ENCODE results near the gene ACOX3.

The ACOX3 gene

DNA sequence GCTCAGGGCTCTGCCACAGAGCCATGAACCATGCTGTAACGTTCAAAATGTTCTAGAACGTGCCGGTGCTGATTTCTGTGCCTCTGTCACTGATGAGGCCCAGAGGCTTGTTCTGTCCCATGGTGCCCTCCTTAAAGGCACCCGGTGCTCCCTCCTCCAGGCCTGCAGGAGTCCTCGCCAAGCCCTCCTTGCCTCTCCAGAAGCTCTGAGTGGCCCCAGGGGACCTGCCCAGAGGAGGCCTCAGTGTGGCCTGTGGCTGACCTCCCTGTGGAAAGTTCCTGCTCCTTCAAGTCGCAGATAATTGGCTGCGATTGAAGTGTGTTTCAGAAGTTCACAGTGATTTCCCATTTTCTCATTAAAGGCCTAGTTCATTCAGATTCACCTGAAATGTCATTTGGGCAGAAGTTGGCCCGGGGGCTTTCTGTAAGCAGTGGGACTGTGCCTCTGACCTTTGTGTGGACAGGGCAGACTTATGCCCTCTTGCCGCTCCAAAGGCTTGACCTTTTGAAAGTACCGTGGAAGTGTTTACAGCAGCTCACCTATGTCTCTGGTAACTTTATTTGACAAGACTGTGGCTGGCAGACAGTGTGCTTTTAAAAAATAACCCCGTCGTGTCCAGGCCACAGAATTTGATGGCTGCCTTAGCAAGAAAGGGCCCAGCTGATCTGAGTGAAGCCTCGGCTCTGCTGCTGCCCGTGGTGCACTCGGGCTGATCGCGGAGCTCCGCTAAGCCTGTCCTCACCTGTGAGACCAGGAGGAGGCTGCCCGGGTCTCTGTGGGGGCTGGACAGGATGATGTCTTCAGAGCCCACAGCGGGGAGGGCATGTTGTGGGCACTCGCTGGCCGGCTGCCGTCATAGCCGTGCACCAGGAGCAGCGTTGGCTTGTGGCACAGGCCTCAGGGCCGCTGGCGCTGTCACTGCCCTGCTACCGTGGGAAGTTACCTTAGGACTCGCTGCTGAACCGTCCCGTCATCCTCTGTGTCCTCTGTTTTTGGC lies 25.4 kb upstream of the ACOX3 start:
- Histone ChIP-seq H3K27ac (ENCODE audit: low read depth, low read length) (no peak overlapping the region), H3K27me3 (ENCODE audit: control insufficient read depth, insufficient read depth, low read length) (no peaks in the 10 kb centered on the region), H3K4me3 (ENCODE audit: low read depth, low read length) (no peak overlapping the region), H3K9me3 (ENCODE audit: control insufficient read depth, insufficient read depth, low read depth, low read length) (no peaks in the 10 kb centered on the region), H3K4me1 (ENCODE audit: control insufficient read depth, insufficient read depth, low read length) (peaks cover 6% of the 10 kb centered on the region), H3K9ac (ENCODE audit: low read length) (no peak overlapping the region), H3K36me3 (ENCODE audit: control insufficient read depth, insufficient read depth, low read length) (peaks cover 62% of the 10 kb centered on the region)

GRCh38 chr4:8464381-8464780 lies 23.9 kb upstream of the ACOX3 start:
- Histone ChIP-seq H3K27ac (ENCODE audit: low read depth, low read length) (no peak overlapping the region), H3K4me1 (ENCODE audit: control insufficient read depth, insufficient read depth, low read length) (peaks cover 6% of the 10 kb centered on the region), H3K27me3 (ENCODE audit: control insufficient read depth, insufficient read depth, low read length) (no peaks in the 10 kb centered on the region), H3K9ac (ENCODE audit: low read length) (no peak overlapping the region), H3K4me3 (ENCODE audit: low read depth, low read length) (no peak overlapping the region), H3K9me3 (ENCODE audit: control insufficient read depth, insufficient read depth, low read depth, low read length) (no peaks in the 10 kb centered on the region), H3K36me3 (ENCODE audit: control insufficient read depth, insufficient read depth, low read length) (peaks cover 59% of the 10 kb centered on the region)

DNA sequence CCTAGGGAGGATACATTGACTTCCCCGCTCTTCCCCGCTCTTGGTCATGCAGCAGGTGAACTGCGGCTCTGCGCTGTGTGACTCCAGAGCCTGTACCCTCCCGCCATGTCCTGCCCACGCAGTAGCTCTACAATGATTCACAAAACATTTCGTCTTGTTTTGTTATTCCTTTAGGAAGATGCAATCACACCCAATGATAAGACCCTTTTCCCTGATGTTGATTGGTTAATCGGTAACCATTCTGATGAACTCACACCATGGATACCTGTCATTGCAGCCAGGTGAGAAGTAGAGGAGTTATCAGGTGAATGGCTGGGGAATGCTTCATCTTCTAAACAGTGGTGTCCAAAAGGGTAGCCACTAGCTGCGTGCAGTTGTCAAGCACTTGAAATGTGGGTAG lies 23.3 kb upstream of the ACOX3 start:
- Histone ChIP-seq H3K4me3 (ENCODE audit: low read depth, low read length) (no peak overlapping the region), H3K27ac (ENCODE audit: low read depth, low read length) (no peak overlapping the region), H3K4me1 (ENCODE audit: control insufficient read depth, insufficient read depth, low read length) (peaks cover under 1% of the 10 kb centered on the region), H3K27me3 (ENCODE audit: control insufficient read depth, insufficient read depth, low read length) (no peaks in the 10 kb centered on the region), H3K36me3 (ENCODE audit: control insufficient read depth, insufficient read depth, low read length) (peaks cover 55% of the 10 kb centered on the region), H3K9me3 (ENCODE audit: control insufficient read depth, insufficient read depth, low read depth, low read length) (no peaks in the 10 kb centered on the region), H3K9ac (ENCODE audit: low read length) (no peak overlapping the region)

DNA sequence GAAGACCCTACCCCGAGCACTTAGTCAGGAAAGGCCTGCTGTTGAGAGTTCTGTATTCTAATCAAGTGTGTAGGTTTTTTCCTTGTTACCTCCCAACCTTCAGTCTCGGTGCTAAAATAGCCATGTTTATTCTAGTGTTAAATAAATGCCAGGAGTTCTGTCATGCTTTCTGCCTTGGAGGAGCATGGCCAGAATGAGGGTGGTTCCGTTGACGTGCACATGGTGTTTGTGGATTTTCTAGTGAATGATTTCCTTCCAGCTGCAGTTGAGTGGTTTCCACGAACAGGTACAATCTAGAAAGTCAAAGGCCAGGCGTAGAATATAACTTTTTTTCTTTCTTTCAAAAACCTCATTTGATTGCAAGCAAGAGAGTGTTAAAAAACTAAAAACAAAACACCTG lies 21.1 kb upstream of the ACOX3 start:
- Histone ChIP-seq H3K4me1 (ENCODE audit: control insufficient read depth, insufficient read depth, low read length) (no peaks in the 10 kb centered on the region; the same call in 1 of the 2 replicates), H3K27ac (ENCODE audit: low read depth, low read length) (no peak overlapping the region), H3K9ac (ENCODE audit: low read length) (no peak overlapping the region), H3K4me3 (ENCODE audit: low read depth, low read length) (no peak overlapping the region), H3K9me3 (ENCODE audit: control insufficient read depth, insufficient read depth, low read depth, low read length) (no peaks in the 10 kb centered on the region), H3K36me3 (ENCODE audit: control insufficient read depth, insufficient read depth, low read length) (peaks cover 53% of the 10 kb centered on the region), H3K27me3 (ENCODE audit: control insufficient read depth, insufficient read depth, low read length) (no peaks in the 10 kb centered on the region)

GRCh38 chr4:8461086-8461485 lies 20.6 kb upstream of the ACOX3 start:
- H3K36me3 ChIP-seq (ENCODE audit: control insufficient read depth, insufficient read depth, low read length) = peaks cover 50% of the 10 kb centered on the region
- no peaks in the 10 kb centered on the region for H3K9me3 ChIP-seq (ENCODE audit: control insufficient read depth, insufficient read depth, low read depth, low read length)
- H3K27ac ChIP-seq (ENCODE audit: low read depth, low read length) = no peak overlapping the region
- H3K9ac ChIP-seq (ENCODE audit: low read length) = no peak overlapping the region
- H3K27me3 ChIP-seq (ENCODE audit: control insufficient read depth, insufficient read depth, low read length) = no peaks in the 10 kb centered on the region
- no peaks in the 10 kb centered on the region; the same call in 1 of the 2 replicates for H3K4me1 ChIP-seq (ENCODE audit: control insufficient read depth, insufficient read depth, low read length)
- no peak overlapping the region for H3K4me3 ChIP-seq (ENCODE audit: low read depth, low read length)

DNA sequence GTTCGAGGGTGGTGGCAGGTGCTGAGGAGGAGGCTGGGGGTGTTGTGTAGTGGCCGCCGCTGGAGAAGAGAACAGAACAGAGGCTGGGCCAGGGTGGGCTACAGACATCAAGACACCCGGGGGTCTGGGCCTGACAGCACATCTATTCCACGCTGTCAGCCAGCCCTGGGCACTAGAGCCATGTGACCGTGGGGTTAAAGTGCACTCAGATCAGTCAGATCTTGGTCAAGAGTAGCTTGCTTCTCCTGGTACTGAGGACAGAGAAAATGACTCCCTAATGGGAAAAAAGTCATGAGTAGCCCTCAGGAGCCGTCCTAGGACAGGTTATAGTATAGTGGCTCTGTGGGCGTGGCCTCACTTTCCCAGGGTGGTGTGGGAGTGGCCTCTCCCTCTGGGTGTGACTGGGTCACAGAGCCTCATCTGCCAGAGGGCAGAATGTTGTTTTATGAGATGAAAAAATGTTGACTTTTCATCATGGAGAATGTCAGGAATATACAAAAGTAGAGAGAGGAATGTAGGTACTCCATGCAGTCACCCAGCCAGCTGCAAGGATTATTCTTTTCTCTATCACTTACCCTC lies 19.4 kb upstream of the ACOX3 start:
- H3K27me3 ChIP-seq (ENCODE audit: control insufficient read depth, insufficient read depth, low read length) = no peaks in the 10 kb centered on the region
- H3K4me1 ChIP-seq (ENCODE audit: control insufficient read depth, insufficient read depth, low read length) = no peaks in the 10 kb centered on the region; the same call in 1 of the 2 replicates
- H3K9me3 ChIP-seq (ENCODE audit: control insufficient read depth, insufficient read depth, low read depth, low read length) = no peaks in the 10 kb centered on the region
- H3K9ac ChIP-seq (ENCODE audit: low read length) = no peak overlapping the region
- H3K27ac ChIP-seq (ENCODE audit: low read depth, low read length) = no peak overlapping the region
- peaks cover 49% of the 10 kb centered on the region for H3K36me3 ChIP-seq (ENCODE audit: control insufficient read depth, insufficient read depth, low read length)
- no peak overlapping the region for H3K4me3 ChIP-seq (ENCODE audit: low read depth, low read length)

DNA sequence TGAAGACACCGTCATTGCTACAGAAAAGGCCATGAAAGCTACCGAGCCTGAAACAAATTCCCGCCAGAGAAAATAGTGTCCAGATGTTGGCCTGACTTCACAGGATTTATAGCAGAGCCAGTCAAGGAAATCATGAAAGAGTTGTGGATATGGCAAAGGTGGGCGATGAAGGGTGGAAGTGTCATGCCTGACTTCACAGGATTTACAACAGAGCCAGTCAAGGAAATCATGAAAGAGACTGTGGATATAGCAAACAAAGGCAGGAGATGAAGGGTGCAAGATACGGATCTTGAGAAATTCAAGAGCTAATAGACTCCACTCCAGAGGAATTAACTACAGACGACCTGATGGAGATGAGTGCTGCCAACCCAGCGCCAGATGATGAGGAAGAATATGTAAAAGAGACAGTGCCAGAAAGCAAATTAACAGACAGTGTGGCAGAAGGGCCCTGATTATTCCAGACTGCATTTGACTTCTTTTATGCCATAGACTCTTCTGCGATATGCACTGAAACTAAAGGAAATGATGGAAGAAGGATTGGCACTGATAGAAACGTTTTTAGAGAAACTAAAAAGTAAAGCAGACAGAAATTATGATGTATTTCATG lies 17.2 kb upstream of the ACOX3 start:
- no peak overlapping the region for H3K27ac ChIP-seq (ENCODE audit: low read depth, low read length)
- H3K27me3 ChIP-seq (ENCODE audit: control insufficient read depth, insufficient read depth, low read length) = no peaks in the 10 kb centered on the region
- no peaks in the 10 kb centered on the region for H3K4me1 ChIP-seq (ENCODE audit: control insufficient read depth, insufficient read depth, low read length)
- no peak overlapping the region for H3K9ac ChIP-seq (ENCODE audit: low read length)
- H3K9me3 ChIP-seq (ENCODE audit: control insufficient read depth, insufficient read depth, low read depth, low read length) = no peaks in the 10 kb centered on the region
- H3K36me3 ChIP-seq (ENCODE audit: control insufficient read depth, insufficient read depth, low read length) = peaks cover 64% of the 10 kb centered on the region
- no peak overlapping the region for H3K4me3 ChIP-seq (ENCODE audit: low read depth, low read length)

DNA sequence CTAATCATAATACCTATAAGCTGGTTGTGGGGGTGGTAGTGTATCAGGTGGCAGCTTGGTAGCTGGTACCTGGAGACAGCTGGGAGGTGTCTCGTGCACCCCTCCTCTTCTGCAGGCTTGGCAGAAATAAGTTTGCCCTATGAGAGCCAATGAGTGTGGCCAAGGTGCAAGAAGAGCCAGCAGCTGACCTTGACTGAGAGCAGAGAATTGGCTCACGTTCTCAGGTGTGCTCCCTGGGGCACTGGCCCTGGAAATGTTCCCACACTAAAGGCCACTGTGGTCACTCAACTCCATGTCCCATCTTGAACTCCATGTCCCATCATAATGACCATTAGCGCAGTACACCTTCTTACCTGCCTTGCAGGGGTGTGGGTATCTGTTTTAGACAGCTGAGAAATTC lies 13.4 kb upstream of the ACOX3 start:
- Histone ChIP-seq H3K4me1 (ENCODE audit: control insufficient read depth, insufficient read depth, low read length) (no peaks in the 10 kb centered on the region), H3K36me3 (ENCODE audit: control insufficient read depth, insufficient read depth, low read length) (peaks cover 73% of the 10 kb centered on the region), H3K27me3 (ENCODE audit: control insufficient read depth, insufficient read depth, low read length) (no peaks in the 10 kb centered on the region), H3K9me3 (ENCODE audit: control insufficient read depth, insufficient read depth, low read depth, low read length) (no peaks in the 10 kb centered on the region), H3K9ac (ENCODE audit: low read length) (no peak overlapping the region), H3K27ac (ENCODE audit: low read depth, low read length) (no peak overlapping the region), H3K4me3 (ENCODE audit: low read depth, low read length) (no peak overlapping the region)

DNA sequence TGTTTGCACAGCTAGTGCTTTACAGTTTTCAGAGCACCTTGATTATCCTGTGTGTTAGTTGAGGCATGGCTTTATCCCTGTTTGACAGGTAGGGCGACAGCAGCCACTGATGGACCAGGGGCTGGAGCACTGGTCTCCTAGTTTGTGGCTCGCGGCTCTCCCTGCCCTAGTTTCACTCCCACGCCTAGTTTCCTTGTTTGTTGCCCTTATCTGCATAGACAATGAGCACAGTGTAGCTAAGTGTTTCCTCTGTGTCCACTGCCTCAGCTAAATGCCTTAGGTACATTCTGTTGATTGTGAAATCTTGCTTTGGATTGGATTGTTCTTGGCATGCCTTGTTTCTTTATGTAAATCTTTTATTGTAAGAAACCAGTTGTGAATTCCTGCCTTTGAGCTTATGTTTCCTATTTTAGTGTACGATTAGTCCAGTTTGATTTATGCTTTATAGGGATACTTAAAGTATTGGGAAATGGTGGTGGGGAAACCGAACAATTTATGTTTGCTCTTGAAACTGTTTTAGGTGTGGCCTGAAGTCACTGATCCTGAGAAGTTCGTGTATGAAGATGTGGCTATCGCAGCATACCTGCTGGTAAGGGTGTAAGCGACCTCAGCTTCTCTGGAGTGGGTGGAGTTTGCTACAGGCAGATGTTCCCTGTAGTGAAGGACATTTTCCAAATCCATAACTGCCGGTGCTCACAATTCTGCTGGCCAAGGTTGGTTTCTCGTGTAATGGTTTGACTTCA lies 11.1 kb upstream of the ACOX3 start:
- no peaks in the 10 kb centered on the region for H3K4me1 ChIP-seq (ENCODE audit: control insufficient read depth, insufficient read depth, low read length)
- no peaks in the 10 kb centered on the region for H3K9me3 ChIP-seq (ENCODE audit: control insufficient read depth, insufficient read depth, low read depth, low read length)
- no peak overlapping the region for H3K4me3 ChIP-seq (ENCODE audit: low read depth, low read length)
- no peak overlapping the region for H3K27ac ChIP-seq (ENCODE audit: low read depth, low read length)
- H3K36me3 ChIP-seq (ENCODE audit: control insufficient read depth, insufficient read depth, low read length) = peaks cover 78% of the 10 kb centered on the region
- H3K27me3 ChIP-seq (ENCODE audit: control insufficient read depth, insufficient read depth, low read length) = no peaks in the 10 kb centered on the region
- H3K9ac ChIP-seq (ENCODE audit: low read length) = no peak overlapping the region

- Histone ChIP-seq H3K27me3 (ENCODE audit: control insufficient read depth, insufficient read depth, low read length) (no peaks in the 10 kb centered on the region), H3K9ac (ENCODE audit: low read length) (no peak overlapping the region), H3K9me3 (ENCODE audit: control insufficient read depth, insufficient read depth, low read depth, low read length) (no peaks in the 10 kb centered on the region), H3K4me1 (ENCODE audit: control insufficient read depth, insufficient read depth, low read length) (peaks cover 10% of the 10 kb centered on the region), H3K4me3 (ENCODE audit: low read depth, low read length) (no peak overlapping the region), H3K36me3 (ENCODE audit: control insufficient read depth, insufficient read depth, low read length) (peaks cover 33% of the 10 kb centered on the region), H3K27ac (ENCODE audit: low read depth, low read length) (no peak overlapping the region)
Observed at GRCh38 chr4:8446122-8446521, 5.6 kb upstream of the ACOX3 start.

All from HUES6 (cell line).